ENCODE measurements around the gene CSN1S1. TPM values are rescaled to one million over a fixed set of nuclear protein-coding genes. Genes with fewer than 3 reads are reported as not detected.
"Not testable (repeated sequence)": the region's sequence is repeated elsewhere in the genome, so short reads cannot be mapped to it uniquely, and the experiment has no call there.

Gene CSN1S1
- total RNA-seq, 1 experiment from 2014 or later, result not detected

- DNase-seq, result no peak
- no peaks in the 10 kb centered on the region for H3K9me2 ChIP-seq (replicated peaks; ENCODE audit: insufficient read depth, low read length)
- H3K4me2 ChIP-seq (ENCODE audit: low read depth, low read length, poor library complexity, severe bottlenecking), result no peak overlapping the region
- no peak overlapping the region for H3K27ac ChIP-seq (ENCODE audit: low read length)
- H3K9ac ChIP-seq (ENCODE audit: low read length), result no peak overlapping the region
- no peaks in the 10 kb centered on the region for H3K27me3 ChIP-seq (ENCODE audit: low read length)
- no peaks in the 10 kb centered on the region for H3K4me1 ChIP-seq (ENCODE audit: low read length)
- H2AFZ ChIP-seq (ENCODE audit: low read length), result no peak overlapping the region
- H3K36me3 ChIP-seq (ENCODE audit: insufficient read depth, low read length), result no peaks in the 10 kb centered on the region
- no peak overlapping the region for H3K4me3 ChIP-seq (ENCODE audit: low read length)
- H3K79me2 ChIP-seq (ENCODE audit: low read length), result no peaks in the 10 kb centered on the region
- no peaks in the 10 kb centered on the region for H4K20me1 ChIP-seq (ENCODE audit: insufficient read depth, low read depth, low read length)
- no peaks in the 10 kb centered on the region for H3K9me3 ChIP-seq (ENCODE audit: low read length)
Observed at GRCh38 chr4:69909195-69909594, 21.7 kb upstream of the CSN1S1 start.

- H3K27me3 ChIP-seq (ENCODE audit: low read length), result no peaks in the 10 kb centered on the region
- H3K4me3 ChIP-seq (ENCODE audit: low read length), result no peak overlapping the region
- no peak overlapping the region for H3K9ac ChIP-seq (ENCODE audit: low read length)
- DNase-seq, result no peak
- H3K4me2 ChIP-seq (ENCODE audit: low read depth, low read length, poor library complexity, severe bottlenecking), result no peak overlapping the region
- no peaks in the 10 kb centered on the region for H3K36me3 ChIP-seq (ENCODE audit: insufficient read depth, low read length)
- no peaks in the 10 kb centered on the region for H3K79me2 ChIP-seq (ENCODE audit: low read length)
- H2AFZ ChIP-seq (ENCODE audit: low read length), result no peak overlapping the region
- H4K20me1 ChIP-seq (ENCODE audit: insufficient read depth, low read depth, low read length), result no peaks in the 10 kb centered on the region
- H3K9me2 ChIP-seq (replicated peaks; ENCODE audit: insufficient read depth, low read length), result no peaks in the 10 kb centered on the region
- no peaks in the 10 kb centered on the region for H3K4me1 ChIP-seq (ENCODE audit: low read length)
- no peak overlapping the region for H3K27ac ChIP-seq (ENCODE audit: low read length)
- H3K9me3 ChIP-seq (ENCODE audit: low read length), result no peaks in the 10 kb centered on the region
Observed at GRCh38 chr4:69910016-69910782, 20.7 kb upstream of the CSN1S1 start.

GRCh38 chr4:69920874-69921273, 10.0 kb upstream of the CSN1S1 start:
- H3K27me3 ChIP-seq (ENCODE audit: low read length), result no peaks in the 10 kb centered on the region

GRCh38 chr4:69923782-69924410, 7.0 kb upstream of the CSN1S1 start:
- not testable (repeated sequence) for H3K4me3 ChIP-seq (ENCODE audit: low read length); H3K36me3 ChIP-seq (ENCODE audit: insufficient read depth, low read length); H3K4me1 ChIP-seq (ENCODE audit: low read length); DNase-seq; H2AFZ ChIP-seq (ENCODE audit: low read length); H3K9ac ChIP-seq (ENCODE audit: low read length); H3K27ac ChIP-seq (ENCODE audit: low read length); H3K27me3 ChIP-seq (ENCODE audit: low read length); H3K9me2 ChIP-seq (replicated peaks; ENCODE audit: insufficient read depth, low read length); H3K9me3 ChIP-seq (ENCODE audit: low read length); H3K4me2 ChIP-seq (ENCODE audit: low read depth, low read length, poor library complexity, severe bottlenecking); H3K79me2 ChIP-seq (ENCODE audit: low read length); H4K20me1 ChIP-seq (ENCODE audit: insufficient read depth, low read depth, low read length)

More at GRCh38 chr4:69920874-69921273, 10.0 kb upstream of the CSN1S1 start:
- Histone ChIP-seq H3K79me2 (ENCODE audit: low read length) (no peaks in the 10 kb centered on the region), H3K4me3 (ENCODE audit: low read length) (no peak overlapping the region), H3K27ac (ENCODE audit: low read length) (no peak overlapping the region), H3K36me3 (ENCODE audit: insufficient read depth, low read length) (no peaks in the 10 kb centered on the region), H3K4me2 (ENCODE audit: low read depth, low read length, poor library complexity, severe bottlenecking) (no peak overlapping the region), H2AFZ (ENCODE audit: low read length) (no peak overlapping the region), H3K9ac (ENCODE audit: low read length) (no peak overlapping the region), H3K4me1 (ENCODE audit: low read length) (no peaks in the 10 kb centered on the region), H4K20me1 (ENCODE audit: insufficient read depth, low read depth, low read length) (no peaks in the 10 kb centered on the region), H3K9me2 (replicated peaks; ENCODE audit: insufficient read depth, low read length) (no peaks in the 10 kb centered on the region), H3K9me3 (ENCODE audit: low read length) (no peaks in the 10 kb centered on the region)
- DNase-seq, result no peak

GRCh38 chr4:69934150-69934549, 3.3 kb downstream of the CSN1S1 start:
- no peak overlapping the region for H3K4me2 ChIP-seq (ENCODE audit: low read depth, low read length, poor library complexity, severe bottlenecking)
- no peaks in the 10 kb centered on the region for H3K9me2 ChIP-seq (replicated peaks; ENCODE audit: insufficient read depth, low read length)
- no peaks in the 10 kb centered on the region for H3K4me1 ChIP-seq (ENCODE audit: low read length)
- H3K36me3 ChIP-seq (ENCODE audit: insufficient read depth, low read length), result no peaks in the 10 kb centered on the region
- H3K27ac ChIP-seq (ENCODE audit: low read length), result no peak overlapping the region
- H4K20me1 ChIP-seq (ENCODE audit: insufficient read depth, low read depth, low read length), result no peaks in the 10 kb centered on the region
- DNase-seq, result no peak
- no peak overlapping the region for H3K9ac ChIP-seq (ENCODE audit: low read length)
- no peaks in the 10 kb centered on the region for H3K27me3 ChIP-seq (ENCODE audit: low read length)
- H3K9me3 ChIP-seq (ENCODE audit: low read length), result no peaks in the 10 kb centered on the region
- H3K4me3 ChIP-seq (ENCODE audit: low read length), result no peak overlapping the region
- H3K79me2 ChIP-seq (ENCODE audit: low read length), result no peaks in the 10 kb centered on the region
- H2AFZ ChIP-seq (ENCODE audit: low read length), result no peak overlapping the region

- no peak overlapping the region for H3K4me2 ChIP-seq (ENCODE audit: low read depth, low read length, poor library complexity, severe bottlenecking)
- H3K9ac ChIP-seq (ENCODE audit: low read length), result no peak overlapping the region
- H3K9me2 ChIP-seq (replicated peaks; ENCODE audit: insufficient read depth, low read length), result no peaks in the 10 kb centered on the region
- no peak overlapping the region for H3K27ac ChIP-seq (ENCODE audit: low read length)
- no peak overlapping the region for H2AFZ ChIP-seq (ENCODE audit: low read length)
- DNase-seq, result no peak
- H3K4me1 ChIP-seq (ENCODE audit: low read length), result no peaks in the 10 kb centered on the region
- no peaks in the 10 kb centered on the region for H3K9me3 ChIP-seq (ENCODE audit: low read length)
- no peaks in the 10 kb centered on the region for H4K20me1 ChIP-seq (ENCODE audit: insufficient read depth, low read depth, low read length)
- no peaks in the 10 kb centered on the region for H3K27me3 ChIP-seq (ENCODE audit: low read length)
- no peaks in the 10 kb centered on the region for H3K36me3 ChIP-seq (ENCODE audit: insufficient read depth, low read length)
- no peak overlapping the region for H3K4me3 ChIP-seq (ENCODE audit: low read length)
- no peaks in the 10 kb centered on the region for H3K79me2 ChIP-seq (ENCODE audit: low read length)
Observed at GRCh38 chr4:69936566-69936965, 5.7 kb downstream of the CSN1S1 start.

GRCh38 chr4:69951602-69952001, 20.7 kb downstream of the CSN1S1 start:
- Histone ChIP-seq H3K27me3 (ENCODE audit: low read length) (no peaks in the 10 kb centered on the region), H3K9me3 (ENCODE audit: low read length) (no peaks in the 10 kb centered on the region), H3K36me3 (ENCODE audit: insufficient read depth, low read length) (no peaks in the 10 kb centered on the region), H3K79me2 (ENCODE audit: low read length) (no peaks in the 10 kb centered on the region), H4K20me1 (ENCODE audit: insufficient read depth, low read depth, low read length) (no peaks in the 10 kb centered on the region), H3K4me3 (ENCODE audit: low read length) (no peak overlapping the region), H3K9me2 (replicated peaks; ENCODE audit: insufficient read depth, low read length) (no peaks in the 10 kb centered on the region), H2AFZ (ENCODE audit: low read length) (no peak overlapping the region), H3K4me1 (ENCODE audit: low read length) (no peaks in the 10 kb centered on the region), H3K9ac (ENCODE audit: low read length) (no peak overlapping the region), H3K4me2 (ENCODE audit: low read depth, low read length, poor library complexity, severe bottlenecking) (no peak overlapping the region), H3K27ac (ENCODE audit: low read length) (no peak overlapping the region)
- no peak for DNase-seq

- H3K4me3 ChIP-seq (ENCODE audit: low read length), result no peak overlapping the region
Observed at GRCh38 chr4:69957209-69957608, 26.3 kb downstream of the CSN1S1 start.

More at GRCh38 chr4:69957209-69957608, 26.3 kb downstream of the CSN1S1 start:
- Histone ChIP-seq H3K36me3 (ENCODE audit: insufficient read depth, low read length) (no peaks in the 10 kb centered on the region), H3K4me2 (ENCODE audit: low read depth, low read length, poor library complexity, severe bottlenecking) (no peak overlapping the region), H3K27ac (ENCODE audit: low read length) (no peak overlapping the region), H3K9me2 (replicated peaks; ENCODE audit: insufficient read depth, low read length) (no peaks in the 10 kb centered on the region), H3K9ac (ENCODE audit: low read length) (no peak overlapping the region), H3K27me3 (ENCODE audit: low read length) (no peaks in the 10 kb centered on the region), H3K9me3 (ENCODE audit: low read length) (no peaks in the 10 kb centered on the region), H2AFZ (ENCODE audit: low read length) (no peak overlapping the region), H3K4me1 (ENCODE audit: low read length) (no peaks in the 10 kb centered on the region), H4K20me1 (ENCODE audit: insufficient read depth, low read depth, low read length) (no peaks in the 10 kb centered on the region), H3K79me2 (ENCODE audit: low read length) (no peaks in the 10 kb centered on the region)
- DNase-seq, result no peak

Measured in Karpas-422 (cell line).